ENCODE results near the gene TBCC. TPM values are rescaled to one million over a fixed set of nuclear protein-coding genes. Genes with fewer than 3 reads are reported as not detected.

TBCC gene
- total RNA-seq, 1 donor from 2014 or later, result 17.7 TPM

DNA sequence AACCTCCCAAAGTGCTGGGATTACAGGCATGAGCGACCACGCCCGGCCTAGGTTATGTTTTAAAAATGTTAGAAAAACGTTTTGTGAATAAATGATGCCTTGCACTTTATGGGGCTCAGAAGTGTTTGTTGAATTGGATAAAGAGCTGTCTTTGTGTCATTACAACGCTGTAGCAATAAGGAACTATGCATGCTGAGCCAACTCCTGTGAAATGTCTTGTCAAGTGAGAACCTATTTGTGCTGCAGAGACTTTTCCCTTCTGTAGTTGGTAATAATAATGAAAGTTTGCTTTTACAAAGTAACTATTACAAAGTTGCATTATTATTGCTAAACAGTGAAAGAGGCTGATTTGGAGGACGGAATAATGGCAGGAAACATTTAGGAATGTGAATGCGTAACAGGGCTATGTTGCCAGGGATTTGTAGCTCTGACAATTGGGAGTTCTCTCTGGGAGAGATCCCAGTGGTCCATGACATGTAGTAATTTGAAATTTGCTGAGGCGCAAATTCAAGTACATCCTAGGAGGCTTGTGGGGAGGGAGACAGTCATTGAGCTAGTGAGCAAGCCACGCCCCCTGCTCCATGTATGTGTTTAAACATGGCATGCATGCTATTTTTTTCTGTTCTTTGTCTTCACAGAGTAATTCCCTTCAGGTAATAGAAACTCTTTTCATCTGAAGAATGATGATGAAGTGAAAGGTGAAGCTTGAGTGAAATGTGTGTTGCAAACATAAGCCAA is 19.2 kb upstream of the TBCC start:
- Mint-ChIP-seq H3K27me3 (ENCODE audit: low read depth) (no peaks in the 10 kb centered on the region), H3K9me3 (no peaks in the 10 kb centered on the region)

GRCh38 chr6:42762950-42763349 is 17.0 kb upstream of the TBCC start:
- no peaks in the 10 kb centered on the region for H3K9me3 Mint-ChIP-seq

More for the DNA sequence above, 19.2 kb upstream of the TBCC start:
- DNase-seq (ENCODE audit: low spot score), result no peak
- intact Hi-C loops (cut with micrococcal nuclease), result no loop called here
- Mint-ChIP-seq H3K4me3 (ENCODE audit: low read depth) (no peak overlapping the region), H3K27ac (no peak overlapping the region), H3K4me1 (ENCODE audit: low read depth) (peaks cover 16% of the 10 kb centered on the region), H3K36me3 (ENCODE audit: low read depth) (peaks cover 17% of the 10 kb centered on the region)

DNA sequence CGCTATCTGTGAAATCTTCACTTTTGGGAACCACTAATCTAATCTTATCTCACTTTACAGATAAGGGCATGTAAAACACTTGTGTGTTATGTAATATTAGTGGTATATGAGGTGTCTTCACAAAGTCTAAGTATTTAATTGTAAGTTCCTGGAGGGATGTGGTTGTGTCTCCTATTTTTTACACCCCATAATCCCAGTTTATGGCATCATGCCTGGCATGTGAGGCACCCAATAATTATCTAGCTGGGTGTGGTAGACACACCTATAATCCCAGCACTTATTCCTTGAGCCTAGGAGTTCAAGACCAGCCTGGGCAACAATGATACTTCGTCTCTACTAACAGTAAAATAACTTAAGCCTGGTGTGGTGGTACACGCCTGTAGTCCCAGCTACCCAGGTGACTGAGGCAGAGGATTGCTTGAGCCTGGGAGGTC is 16.5 kb upstream of the TBCC start:
- H3K27ac Mint-ChIP-seq, result no peak overlapping the region
- no peak overlapping the region for H3K4me3 Mint-ChIP-seq (ENCODE audit: low read depth)
- no peaks in the 10 kb centered on the region for H3K9me3 Mint-ChIP-seq
- no peaks in the 10 kb centered on the region for H3K27me3 Mint-ChIP-seq (ENCODE audit: low read depth)
- no peak for DNase-seq (ENCODE audit: low spot score)
- H3K4me1 Mint-ChIP-seq (ENCODE audit: low read depth), result peaks cover 8% of the 10 kb centered on the region
- intact Hi-C loops (cut with micrococcal nuclease), result no loop called here
- H3K36me3 Mint-ChIP-seq (ENCODE audit: low read depth), result peaks cover 22% of the 10 kb centered on the region

More at GRCh38 chr6:42762950-42763349, 17.0 kb upstream of the TBCC start:
- peaks cover 26% of the 10 kb centered on the region for H3K36me3 Mint-ChIP-seq (ENCODE audit: low read depth)
- DNase-seq (ENCODE audit: low spot score), result no peak
- intact Hi-C loops (cut with micrococcal nuclease), result no loop called here
- no peaks in the 10 kb centered on the region for H3K27me3 Mint-ChIP-seq (ENCODE audit: low read depth)
- H3K27ac Mint-ChIP-seq, result no peak overlapping the region
- peaks cover 10% of the 10 kb centered on the region for H3K4me1 Mint-ChIP-seq (ENCODE audit: low read depth)
- H3K4me3 Mint-ChIP-seq (ENCODE audit: low read depth), result no peak overlapping the region

GRCh38 chr6:42761287-42762067 is 15.6 kb upstream of the TBCC start:
- H3K36me3 Mint-ChIP-seq (ENCODE audit: low read depth), result peaks cover 21% of the 10 kb centered on the region
- no peaks in the 10 kb centered on the region for H3K27me3 Mint-ChIP-seq (ENCODE audit: low read depth)
- intact Hi-C loops (cut with micrococcal nuclease), result no loop called here
- H3K4me3 Mint-ChIP-seq (ENCODE audit: low read depth), result no peak overlapping the region
- no peak for DNase-seq (ENCODE audit: low spot score)
- H3K9me3 Mint-ChIP-seq, result no peaks in the 10 kb centered on the region
- H3K27ac Mint-ChIP-seq, result no peak overlapping the region
- H3K4me1 Mint-ChIP-seq (ENCODE audit: low read depth), result peaks cover 8% of the 10 kb centered on the region

DNA sequence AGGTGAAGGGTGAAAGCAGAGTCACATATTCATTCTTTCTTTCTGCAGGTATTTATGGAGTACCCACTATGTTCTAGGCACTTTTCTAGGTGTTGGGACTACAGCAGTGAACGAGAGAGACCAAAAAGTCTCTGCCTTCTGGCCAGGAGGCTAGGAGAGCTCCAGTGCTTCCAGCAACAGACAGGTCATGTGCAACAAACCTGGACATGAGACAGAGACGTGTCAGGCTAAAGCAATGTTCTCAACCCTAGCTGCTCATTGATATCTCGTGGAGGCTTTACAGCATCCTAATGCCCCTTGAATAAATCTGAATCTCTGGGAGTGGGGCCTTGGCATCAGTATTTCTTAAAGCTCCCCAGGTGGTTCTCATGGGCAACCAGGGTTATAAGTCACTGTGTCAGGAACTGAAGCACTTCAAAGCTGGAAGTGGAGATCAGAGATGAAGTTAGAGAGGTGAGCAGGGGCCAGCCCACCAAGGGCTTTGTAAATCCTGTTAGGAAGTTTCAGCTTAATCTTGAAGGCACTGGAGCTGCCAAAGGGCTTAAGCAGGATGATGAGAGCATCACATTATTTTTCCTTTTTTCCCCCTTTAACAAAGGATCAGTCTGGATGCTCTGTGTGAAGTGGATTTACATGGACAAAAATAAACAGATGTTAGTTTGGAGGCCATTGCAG is 13.0 kb upstream of the TBCC start:
- Mint-ChIP-seq H3K27me3 (ENCODE audit: low read depth) (no peaks in the 10 kb centered on the region), H3K36me3 (ENCODE audit: low read depth) (peaks cover 13% of the 10 kb centered on the region), H3K4me1 (ENCODE audit: low read depth) (peaks cover 8% of the 10 kb centered on the region), H3K4me3 (ENCODE audit: low read depth) (no peak overlapping the region), H3K9me3 (no peaks in the 10 kb centered on the region), H3K27ac (no peak overlapping the region)
- no peak for DNase-seq (ENCODE audit: low spot score)
- intact Hi-C loops (cut with micrococcal nuclease), result no loop called here

DNA sequence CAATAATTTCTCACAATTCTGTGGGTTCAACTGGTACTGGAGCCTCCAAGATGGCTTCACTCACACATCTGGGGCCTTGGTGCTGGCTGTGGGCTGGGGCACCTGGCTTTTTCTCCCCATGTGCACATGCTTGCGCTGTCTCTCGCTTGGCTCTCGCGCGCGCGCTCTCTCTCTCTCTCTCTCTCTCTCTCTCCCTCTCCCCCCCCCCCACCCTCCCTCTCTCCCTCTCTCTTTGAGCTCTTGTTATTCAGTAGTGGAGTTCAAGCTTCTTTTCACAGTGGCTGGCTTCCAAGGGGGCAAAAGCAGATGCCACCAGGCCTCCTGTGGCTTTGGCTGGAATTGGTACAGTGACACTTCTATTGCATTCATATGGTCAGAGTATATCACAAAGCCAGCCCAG is 10.8 kb upstream of the TBCC start:
- peaks cover 17% of the 10 kb centered on the region for H3K36me3 Mint-ChIP-seq (ENCODE audit: low read depth)
- H3K4me1 Mint-ChIP-seq (ENCODE audit: low read depth), result no peaks in the 10 kb centered on the region
- no peak for DNase-seq (ENCODE audit: low spot score)
- no peak overlapping the region for H3K4me3 Mint-ChIP-seq (ENCODE audit: low read depth)
- H3K9me3 Mint-ChIP-seq, result no peaks in the 10 kb centered on the region
- H3K27me3 Mint-ChIP-seq (ENCODE audit: low read depth), result no peaks in the 10 kb centered on the region
- no peak overlapping the region for H3K27ac Mint-ChIP-seq
- intact Hi-C loops (cut with micrococcal nuclease), result no loop called here

DNA sequence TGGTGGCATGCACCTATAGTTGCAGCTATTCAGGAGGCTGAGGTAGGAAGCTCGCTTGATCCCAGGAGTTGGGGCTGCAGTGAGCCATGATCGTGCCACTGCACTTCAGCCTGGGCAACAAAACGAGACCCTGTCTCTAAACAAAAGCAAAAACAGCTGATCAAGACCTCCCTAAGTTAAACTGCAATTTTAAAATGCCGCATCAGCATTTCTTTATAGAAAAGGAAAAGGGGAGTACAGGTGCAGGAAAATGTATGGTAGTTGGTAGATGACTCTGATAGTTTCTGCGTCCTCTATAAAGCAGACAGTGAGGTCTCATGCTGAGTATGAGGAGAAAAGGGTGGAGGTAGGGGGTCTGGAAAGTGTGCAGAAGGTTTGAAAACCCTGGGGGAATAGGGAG is 8.9 kb upstream of the TBCC start:
- no peak overlapping the region for H3K4me3 Mint-ChIP-seq (ENCODE audit: low read depth)
- H3K4me1 Mint-ChIP-seq (ENCODE audit: low read depth), result peaks cover 2% of the 10 kb centered on the region
- H3K27me3 Mint-ChIP-seq (ENCODE audit: low read depth), result no peaks in the 10 kb centered on the region
- no peaks in the 10 kb centered on the region for H3K9me3 Mint-ChIP-seq
- H3K36me3 Mint-ChIP-seq (ENCODE audit: low read depth), result peaks cover 20% of the 10 kb centered on the region
- no peak for DNase-seq (ENCODE audit: low spot score)
- no peak overlapping the region for H3K27ac Mint-ChIP-seq
- intact Hi-C loops (cut with micrococcal nuclease), result no loop called here

- DNase-seq (ENCODE audit: low spot score), result no peak
- intact Hi-C loops (cut with micrococcal nuclease), result no loop called here
- H3K27me3 Mint-ChIP-seq (ENCODE audit: low read depth), result no peaks in the 10 kb centered on the region
- peaks cover 17% of the 10 kb centered on the region for H3K4me1 Mint-ChIP-seq (ENCODE audit: low read depth)
- H3K9me3 Mint-ChIP-seq, result no peaks in the 10 kb centered on the region
- peaks cover 20% of the 10 kb centered on the region for H3K36me3 Mint-ChIP-seq (ENCODE audit: low read depth)
- no peak overlapping the region for H3K27ac Mint-ChIP-seq
- no peak overlapping the region for H3K4me3 Mint-ChIP-seq (ENCODE audit: low read depth)
Measured at GRCh38 chr6:42751055-42751454, 5.2 kb upstream of the TBCC start.

- Mint-ChIP-seq H3K4me3 (ENCODE audit: low read depth) (peak overlapping the region; percentile 100), H3K4me1 (ENCODE audit: low read depth) (peaks cover 27% of the 10 kb centered on the region), H3K27ac (peak overlapping the region; percentile 94), H3K27me3 (ENCODE audit: low read depth) (no peaks in the 10 kb centered on the region), H3K9me3 (no peaks in the 10 kb centered on the region), H3K36me3 (ENCODE audit: low read depth) (peaks cover 34% of the 10 kb centered on the region)
- DNase-seq (ENCODE audit: low spot score), result no peak
- intact Hi-C loops (cut with micrococcal nuclease), result loop anchor here (5.0 to 10.0 kb wide), 2 partner anchors 184 to 424 kb away; partner anchors contain the start of genes SRF and UBR2
Measured at GRCh38 chr6:42748203-42748898, 2.4 kb upstream of the TBCC start.

- no peaks in the 10 kb centered on the region for H3K9me3 Mint-ChIP-seq
- H3K27me3 Mint-ChIP-seq (ENCODE audit: low read depth), result no peaks in the 10 kb centered on the region
- H3K27ac Mint-ChIP-seq, result peak overlapping the region; percentile 100
- peaks cover 27% of the 10 kb centered on the region for H3K4me1 Mint-ChIP-seq (ENCODE audit: low read depth)
- intact Hi-C loops (cut with micrococcal nuclease), result loop anchor here (1.0 to 10.0 kb wide), 10 partner anchors 20 to 959 kb away; partner anchors contain the start of genes BICRAL, CNPY3, KLHDC3 and RPL7L1
- H3K4me3 Mint-ChIP-seq (ENCODE audit: low read depth), result peak overlapping the region; percentile 100
- DNase-seq (ENCODE audit: low spot score), result peak; percentile 79
- H3K36me3 Mint-ChIP-seq (ENCODE audit: low read depth), result peaks cover 30% of the 10 kb centered on the region
Measured at GRCh38 chr6:42746463-42747391, 824 bp upstream of the TBCC start.

DNA sequence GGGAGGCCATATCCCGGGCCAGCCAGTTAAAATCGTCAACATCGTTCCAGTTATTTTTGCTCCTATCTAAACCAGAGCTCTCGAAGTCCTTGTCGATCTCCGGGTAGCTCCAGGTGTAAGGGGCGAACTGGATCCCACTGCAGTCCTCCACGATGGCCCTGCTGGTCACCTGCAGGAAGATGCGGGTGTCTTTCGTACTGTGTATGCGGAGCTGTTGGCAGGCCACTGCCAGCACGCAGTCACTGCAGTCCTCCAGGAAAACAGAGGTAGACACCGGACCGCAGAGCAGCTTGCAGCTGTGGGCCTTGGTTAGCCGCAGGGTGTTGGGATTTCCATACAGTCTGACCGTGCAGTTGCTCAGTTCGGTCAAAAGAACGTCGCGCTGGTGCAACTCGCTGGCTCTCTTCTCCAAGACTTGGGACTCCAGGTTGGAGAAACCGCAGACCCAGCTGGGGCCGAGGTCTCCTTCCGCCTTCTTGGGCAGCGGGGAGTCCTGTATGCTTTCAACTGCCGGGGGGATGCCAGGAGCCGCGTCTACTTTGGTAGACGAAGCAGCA is 742 bp downstream of the TBCC start:
- intact Hi-C loops (cut with micrococcal nuclease), result loop anchor here (5.0 to 10.0 kb wide), 2 partner anchors 180 to 427 kb away; partner anchors contain the start of genes SRF and UBR2

More for the DNA sequence above, 742 bp downstream of the TBCC start:
- peak; percentile 36 for DNase-seq (ENCODE audit: low spot score)
- H3K9me3 Mint-ChIP-seq, result no peaks in the 10 kb centered on the region
- H3K27me3 Mint-ChIP-seq (ENCODE audit: low read depth), result no peaks in the 10 kb centered on the region
- H3K4me1 Mint-ChIP-seq (ENCODE audit: low read depth), result peaks cover 24% of the 10 kb centered on the region
- peak overlapping the region; percentile 21 for H3K27ac Mint-ChIP-seq
- peak overlapping the region; percentile 100 for H3K4me3 Mint-ChIP-seq (ENCODE audit: low read depth)
- peaks cover 26% of the 10 kb centered on the region for H3K36me3 Mint-ChIP-seq (ENCODE audit: low read depth)

Data from activated T-helper 2 cell treated with anti-CD3 and anti-CD28 coated beads, Interferon-gamma antibody, Interleukin-2, Interleukin-4, amounts not matched to agents 10 μg/mL and 5 μg/mL and 100 μg/mL, durations not matched to agents 14 hours and 24 hours and 36 hours (primary cell).